Measurements from ENCODE around the gene FANCD2OS.
"Not testable (repeated sequence)": the region's sequence is repeated elsewhere in the genome, so short reads cannot be mapped to it uniquely, and the experiment has no call there.

Gene FANCD2OS

GRCh38 chr3:10119376-10119775, 11.3 kb upstream of the FANCD2OS start:
- H3K9me3 Mint-ChIP-seq: no peaks in the 10 kb centered on the region
- peaks cover 93% of the 10 kb centered on the region for H3K36me3 Mint-ChIP-seq
- no peak overlapping the region for H3K27ac Mint-ChIP-seq
- ATAC-seq (no peak), DNase-seq (ENCODE audit: low spot score in 2 of 2) (no peak)
- no peak overlapping the region for H3K4me3 Mint-ChIP-seq
- peaks cover 27% of the 10 kb centered on the region for H3K4me1 Mint-ChIP-seq

DNA sequence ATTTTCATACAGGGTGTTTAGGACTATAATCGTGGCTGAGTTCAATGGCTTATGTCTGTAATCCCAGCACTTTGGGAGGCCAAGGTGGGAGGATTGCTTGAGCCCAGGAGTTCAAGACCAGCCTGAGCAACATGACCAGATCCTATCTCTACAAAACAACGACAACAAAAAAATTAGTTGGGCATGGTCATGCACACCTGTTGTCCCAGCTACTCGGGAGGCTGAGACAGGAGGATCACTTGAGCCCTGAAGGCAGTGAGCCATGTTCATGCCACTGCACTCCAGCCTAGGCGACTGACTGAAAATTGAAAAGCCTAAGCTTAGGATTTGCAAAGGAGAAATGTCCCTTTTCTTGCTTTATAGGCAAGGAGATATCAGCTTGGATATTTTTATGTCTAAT, 8.9 kb upstream of the FANCD2OS start:
- Mint-ChIP-seq H3K27ac (peak overlapping the region; percentile 96), H3K4me1 (peaks cover 11% of the 10 kb centered on the region), H3K4me3 (peak overlapping the region; percentile 92), H3K36me3 (peaks cover 69% of the 10 kb centered on the region), H3K9me3 (no peaks in the 10 kb centered on the region)
- ATAC-seq (no peak), DNase-seq (ENCODE audit: low spot score in 2 of 2) (no peak)

DNA sequence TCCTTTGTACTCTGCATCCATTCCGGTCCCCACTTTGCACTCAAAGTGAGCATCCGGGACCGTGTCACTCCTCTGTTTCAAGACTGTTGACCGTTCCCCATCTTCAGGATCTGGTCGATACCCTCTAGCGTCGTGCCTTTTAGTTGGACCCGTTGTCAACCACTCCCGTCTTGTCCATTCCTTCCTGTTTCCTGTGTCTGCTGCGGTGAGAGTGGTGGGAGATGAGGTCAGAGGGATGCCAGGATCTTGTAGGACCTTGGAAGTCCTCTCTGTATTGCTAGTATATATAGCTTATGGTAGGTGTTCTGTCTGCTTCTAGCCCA, 8.0 kb upstream of the FANCD2OS start:
- Mint-ChIP-seq H3K9me3 (no peaks in the 10 kb centered on the region), H3K4me3 (peak overlapping the region; percentile 92), H3K36me3 (peaks cover 60% of the 10 kb centered on the region), H3K27ac (peak overlapping the region; percentile 96), H3K4me1 (peaks cover 11% of the 10 kb centered on the region)
- ATAC-seq (peak; percentile 42), DNase-seq (ENCODE audit: low spot score in 2 of 2) (no peak)

DNA sequence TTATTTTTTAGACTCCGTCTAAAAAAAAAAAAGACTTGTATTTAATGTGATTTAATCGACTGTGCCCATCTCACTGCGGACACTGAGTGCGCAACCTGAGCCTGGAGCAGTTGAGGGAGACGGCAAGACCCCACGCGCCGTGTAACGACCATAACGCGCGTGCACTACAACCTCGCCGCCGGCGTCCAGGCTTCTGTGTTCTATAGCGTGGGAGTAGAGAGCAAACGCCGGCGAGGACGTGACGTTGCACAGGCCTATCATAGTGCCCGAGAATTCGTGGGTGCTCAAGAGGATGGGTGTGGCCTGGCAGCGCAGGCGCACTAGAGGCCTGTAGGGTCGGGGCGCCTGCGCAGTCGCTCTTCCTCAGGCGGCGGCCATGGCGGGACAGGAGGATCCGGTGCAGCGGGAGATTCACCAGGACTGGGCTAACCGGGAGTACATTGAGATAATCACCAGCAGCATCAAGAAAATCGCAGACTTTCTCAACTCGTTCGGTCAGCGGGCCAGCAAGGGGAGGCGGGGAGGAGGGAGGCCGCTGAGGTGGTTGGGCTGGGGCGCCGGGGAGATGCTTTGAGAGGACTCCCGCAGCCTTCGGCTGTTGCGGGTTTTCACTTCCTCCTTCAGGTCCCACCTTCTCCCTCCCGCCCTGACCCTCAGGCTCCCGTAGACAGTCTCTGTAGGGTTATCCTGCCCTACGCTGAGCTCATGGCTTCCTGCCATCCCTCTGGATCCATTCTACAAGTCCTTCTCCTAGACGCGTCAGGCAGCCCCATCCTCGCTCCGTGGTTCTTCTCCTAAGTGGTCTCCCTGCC, 7.5 kb upstream of the FANCD2OS start, which contains the start of gene BRK1:
Gene BRK1, plus strand, starts transcription at position 350 of the 812 bp plus-strand sequence. Its CDS starts 27 bp downstream, at position 377.
- H3K4me1 Mint-ChIP-seq: peaks cover 11% of the 10 kb centered on the region
- H3K27ac Mint-ChIP-seq: peak within 1 kb of the TSS; percentile 96
- ATAC-seq (peak; percentile 98), DNase-seq (ENCODE audit: low spot score in 2 of 2) (peak; percentile 73 to 92)
- peaks cover 55% of the 10 kb centered on the region for H3K36me3 Mint-ChIP-seq
- H3K9me3 Mint-ChIP-seq: no peaks in the 10 kb centered on the region
- H3K4me3 Mint-ChIP-seq: peak within 1 kb of the TSS; percentile 92

DNA sequence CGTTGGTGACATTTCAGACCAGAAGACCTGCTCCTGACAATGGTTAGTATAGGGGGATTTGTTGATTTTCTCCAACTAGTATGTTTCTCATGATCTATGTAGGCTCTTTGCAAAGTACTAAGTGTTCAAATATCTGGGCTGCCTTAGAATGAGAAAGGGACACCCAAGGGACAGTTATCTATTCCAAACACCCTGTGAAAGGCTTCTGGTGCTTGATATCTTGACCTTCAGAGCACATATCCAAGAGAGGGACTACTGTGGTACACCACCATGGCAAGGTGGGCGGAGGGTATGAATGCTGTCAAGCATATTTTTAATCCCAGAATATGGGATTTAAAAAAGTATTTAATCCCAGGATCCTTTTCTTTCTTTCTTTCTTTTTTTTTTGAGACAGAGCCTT, 1.1 kb downstream of the FANCD2OS start:
- Mint-ChIP-seq H3K36me3 (peaks cover 11% of the 10 kb centered on the region), H3K9me3 (no peaks in the 10 kb centered on the region), H3K4me3 (no peak overlapping the region), H3K4me1 (no peaks in the 10 kb centered on the region), H3K27ac (no peak overlapping the region)
- DNase-seq (ENCODE audit: low spot score in 2 of 2) (no peak), ATAC-seq (no peak)

GRCh38 chr3:10099041-10099440, 9.0 kb downstream of the FANCD2OS start:
- no peak for ATAC-seq
- H3K4me3 Mint-ChIP-seq: no peak overlapping the region
- H3K9me3 Mint-ChIP-seq: no peaks in the 10 kb centered on the region
- no peak for DNase-seq (ENCODE audit: low spot score in 2 of 2)
- H3K36me3 Mint-ChIP-seq: peaks cover 41% of the 10 kb centered on the region
- H3K4me1 Mint-ChIP-seq: no peaks in the 10 kb centered on the region
- H3K27ac Mint-ChIP-seq: no peak overlapping the region

- H3K4me3 Mint-ChIP-seq: no peak overlapping the region
- H3K36me3 Mint-ChIP-seq: peaks cover 37% of the 10 kb centered on the region
- H3K9me3 Mint-ChIP-seq: no peaks in the 10 kb centered on the region
- DNase-seq (ENCODE audit: low spot score in 2 of 2) (no peak), ATAC-seq (no peak)
- H3K4me1 Mint-ChIP-seq: no peaks in the 10 kb centered on the region
- H3K27ac Mint-ChIP-seq: peak overlapping the region; percentile 45
Observed at GRCh38 chr3:10093678-10094077, 14.4 kb downstream of the FANCD2OS start.

- not testable (repeated sequence) for H3K9me3 Mint-ChIP-seq; H3K27ac Mint-ChIP-seq; DNase-seq (ENCODE audit: low spot score in 2 of 2); ATAC-seq; H3K4me3 Mint-ChIP-seq; H3K4me1 Mint-ChIP-seq
- peaks cover 55% of the 10 kb centered on the region for H3K36me3 Mint-ChIP-seq
Observed at GRCh38 chr3:10091387-10091786, 16.7 kb downstream of the FANCD2OS start.

GRCh38 chr3:10090774-10091173, 17.3 kb downstream of the FANCD2OS start:
- not testable (repeated sequence) for H3K9me3 Mint-ChIP-seq; H3K4me1 Mint-ChIP-seq; DNase-seq (ENCODE audit: low spot score in 2 of 2); H3K4me3 Mint-ChIP-seq; H3K27ac Mint-ChIP-seq; ATAC-seq
- peaks cover 58% of the 10 kb centered on the region for H3K36me3 Mint-ChIP-seq

DNA sequence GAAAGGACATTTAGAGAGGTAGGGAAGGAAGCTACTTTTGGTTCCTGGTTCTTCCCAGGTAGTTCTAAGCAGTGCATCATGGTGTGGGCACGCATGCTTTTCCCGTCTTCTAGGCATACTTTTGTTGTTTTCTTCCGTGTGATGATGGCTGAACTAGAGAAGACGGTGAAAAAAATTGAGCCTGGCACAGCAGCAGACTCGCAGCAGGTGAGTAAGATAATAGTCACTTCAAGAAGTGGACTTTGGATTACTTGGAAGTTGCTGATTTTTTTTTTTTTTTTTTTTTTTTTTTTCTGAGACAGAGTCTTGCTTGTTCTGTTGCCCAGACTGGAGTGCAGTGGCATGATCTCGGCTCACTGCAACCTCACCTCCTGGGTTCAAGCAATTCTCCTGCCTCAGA, 17.9 kb downstream of the FANCD2OS start:
- no peaks in the 10 kb centered on the region for H3K9me3 Mint-ChIP-seq
- no peak overlapping the region for H3K4me3 Mint-ChIP-seq
- DNase-seq (ENCODE audit: low spot score in 2 of 2): no peak
- no peaks in the 10 kb centered on the region for H3K4me1 Mint-ChIP-seq
- ATAC-seq: no peak
- H3K27ac Mint-ChIP-seq: no peak overlapping the region
- H3K36me3 Mint-ChIP-seq: peaks cover 58% of the 10 kb centered on the region

DNA sequence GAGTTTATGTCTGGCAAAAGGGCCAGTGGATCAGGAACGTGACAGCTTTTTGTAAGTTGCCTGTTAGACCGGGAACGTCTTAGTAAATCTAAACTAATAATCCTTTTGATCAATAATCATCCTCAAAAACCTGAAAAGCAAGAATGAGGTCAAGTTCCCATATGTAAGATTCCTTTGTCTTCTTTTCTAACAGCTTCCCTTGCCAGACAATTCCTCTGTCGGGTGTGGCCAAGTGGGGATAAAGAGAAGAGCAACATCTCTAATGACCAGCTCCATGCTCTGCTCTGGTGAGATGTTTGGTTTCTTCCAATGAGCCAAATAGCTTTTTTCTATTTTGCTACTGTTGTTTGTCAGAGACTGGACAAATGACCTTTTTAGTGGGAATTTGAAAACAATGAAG, 19.8 kb downstream of the FANCD2OS start:
- peaks cover 65% of the 10 kb centered on the region for H3K36me3 Mint-ChIP-seq
- no peak overlapping the region for H3K4me3 Mint-ChIP-seq
- H3K27ac Mint-ChIP-seq: no peak overlapping the region
- no peaks in the 10 kb centered on the region for H3K4me1 Mint-ChIP-seq
- no peaks in the 10 kb centered on the region for H3K9me3 Mint-ChIP-seq
- no peak for DNase-seq (ENCODE audit: low spot score in 2 of 2)
- no peak for ATAC-seq

DNA sequence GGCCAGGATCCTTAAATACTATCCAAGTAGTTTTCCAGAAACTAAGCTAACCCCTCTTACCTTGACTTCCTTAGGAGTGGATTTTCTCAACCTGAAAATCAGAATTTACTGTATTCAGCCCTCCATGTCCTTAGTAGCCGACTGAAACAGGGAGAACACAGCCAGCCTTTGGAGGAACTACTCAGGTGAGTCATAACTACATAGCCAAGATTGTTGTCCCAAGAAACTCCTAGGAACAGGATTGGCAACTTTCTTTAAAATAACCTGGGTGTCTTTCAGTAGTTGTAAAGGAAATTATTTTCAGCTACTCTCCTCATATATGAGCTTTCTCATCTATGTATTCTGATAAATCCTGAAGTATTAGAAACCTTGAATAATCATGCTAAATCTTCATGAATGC, 22.3 kb downstream of the FANCD2OS start:
- peaks cover 61% of the 10 kb centered on the region for H3K36me3 Mint-ChIP-seq
- DNase-seq (ENCODE audit: low spot score in 2 of 2) (no peak), ATAC-seq (no peak)
- H3K4me1 Mint-ChIP-seq: no peaks in the 10 kb centered on the region
- no peaks in the 10 kb centered on the region for H3K9me3 Mint-ChIP-seq
- no peak overlapping the region for H3K4me3 Mint-ChIP-seq
- H3K27ac Mint-ChIP-seq: no peak overlapping the region

- DNase-seq (ENCODE audit: low spot score in 2 of 2) (no peak), ATAC-seq (no peak)
- Mint-ChIP-seq H3K9me3 (no peaks in the 10 kb centered on the region), H3K36me3 (peaks cover 63% of the 10 kb centered on the region), H3K27ac (no peak overlapping the region), H3K4me1 (no peaks in the 10 kb centered on the region), H3K4me3 (no peak overlapping the region)
Observed at GRCh38 chr3:10081871-10082270, 26.2 kb downstream of the FANCD2OS start.

GRCh38 chr3:10074666-10075065, 33.4 kb downstream of the FANCD2OS start:
- ATAC-seq: no peak
- Mint-ChIP-seq H3K27ac (no peak overlapping the region), H3K36me3 (peaks cover 67% of the 10 kb centered on the region), H3K9me3 (no peaks in the 10 kb centered on the region), H3K4me3 (no peak overlapping the region), H3K4me1 (no peaks in the 10 kb centered on the region)
- DNase-seq (ENCODE audit: low spot score in 2 of 2): no peak

DNA sequence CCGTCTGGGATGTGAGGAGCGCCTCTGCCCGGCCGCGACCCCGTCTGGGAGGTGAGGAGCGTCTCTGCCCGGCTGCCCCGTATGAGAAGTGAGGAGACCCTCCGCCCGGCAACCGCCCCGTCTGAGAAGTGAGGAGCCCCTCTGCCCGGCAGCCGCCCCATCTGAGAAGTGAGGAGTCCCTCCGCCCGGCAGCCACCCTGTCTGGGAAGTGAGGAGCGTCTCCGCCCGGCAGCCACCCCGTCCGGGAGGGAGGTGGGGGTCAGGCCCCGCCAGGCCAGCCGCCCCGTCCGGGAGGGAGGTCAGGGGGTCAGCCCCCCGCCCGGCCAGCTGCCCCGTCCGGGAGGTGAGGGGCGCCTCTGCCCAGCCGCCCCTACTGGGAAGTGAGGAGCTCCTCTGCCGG, 38.0 kb downstream of the FANCD2OS start:
- DNase-seq (ENCODE audit: low spot score in 2 of 2); H3K4me1 Mint-ChIP-seq; H3K27ac Mint-ChIP-seq; H3K9me3 Mint-ChIP-seq; H3K4me3 Mint-ChIP-seq; ATAC-seq: not testable (repeated sequence)
- H3K36me3 Mint-ChIP-seq: peaks cover 63% of the 10 kb centered on the region

DNA sequence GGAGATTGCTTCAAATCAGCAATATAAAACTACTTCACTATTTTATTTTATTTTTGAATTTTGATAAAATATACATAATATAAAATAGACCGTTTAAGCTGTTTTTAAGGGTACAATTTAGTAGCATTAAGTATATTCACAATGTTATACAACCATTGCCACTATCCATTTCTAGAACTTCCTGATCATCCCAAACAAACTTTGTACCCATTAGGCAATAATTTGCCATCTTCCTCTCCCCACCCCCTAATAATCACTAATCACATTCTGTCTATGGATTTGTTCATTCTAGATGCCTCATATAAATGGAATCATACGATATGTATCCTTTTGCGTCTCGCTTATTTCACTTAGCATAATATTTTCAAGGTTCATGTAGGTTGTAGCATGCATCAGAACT, 53.0 kb downstream of the FANCD2OS start:
- peaks cover 68% of the 10 kb centered on the region for H3K36me3 Mint-ChIP-seq
- no peak overlapping the region for H3K27ac Mint-ChIP-seq
- ATAC-seq (no peak), DNase-seq (ENCODE audit: low spot score in 2 of 2) (no peak)
- no peaks in the 10 kb centered on the region for H3K9me3 Mint-ChIP-seq
- H3K4me1 Mint-ChIP-seq: no peaks in the 10 kb centered on the region
- H3K4me3 Mint-ChIP-seq: no peak overlapping the region

Measured in stimulated activated effector memory CD8-positive, alpha-beta T cell treated with anti-CD3 and anti-CD28 coated beads, Interleukin-12 subunit alpha, Interleukin-12 subunit beta, amount 100 ng/mL, for 72 hours (primary cell).